HG02588 (cell line): ENCODE results near the gene KIAA1217.

Experiments used
- ATAC-seq: cut with Tn5 transposase; IDR thresholded peaks from one replicate; pipeline ENCODE4 v1.9.1; 2021; ENCODE audit warnings: mild to moderate bottlenecking, moderate library complexity; ENCODE audit not compliant: unreplicated experiment

Gene KIAA1217, protein sequence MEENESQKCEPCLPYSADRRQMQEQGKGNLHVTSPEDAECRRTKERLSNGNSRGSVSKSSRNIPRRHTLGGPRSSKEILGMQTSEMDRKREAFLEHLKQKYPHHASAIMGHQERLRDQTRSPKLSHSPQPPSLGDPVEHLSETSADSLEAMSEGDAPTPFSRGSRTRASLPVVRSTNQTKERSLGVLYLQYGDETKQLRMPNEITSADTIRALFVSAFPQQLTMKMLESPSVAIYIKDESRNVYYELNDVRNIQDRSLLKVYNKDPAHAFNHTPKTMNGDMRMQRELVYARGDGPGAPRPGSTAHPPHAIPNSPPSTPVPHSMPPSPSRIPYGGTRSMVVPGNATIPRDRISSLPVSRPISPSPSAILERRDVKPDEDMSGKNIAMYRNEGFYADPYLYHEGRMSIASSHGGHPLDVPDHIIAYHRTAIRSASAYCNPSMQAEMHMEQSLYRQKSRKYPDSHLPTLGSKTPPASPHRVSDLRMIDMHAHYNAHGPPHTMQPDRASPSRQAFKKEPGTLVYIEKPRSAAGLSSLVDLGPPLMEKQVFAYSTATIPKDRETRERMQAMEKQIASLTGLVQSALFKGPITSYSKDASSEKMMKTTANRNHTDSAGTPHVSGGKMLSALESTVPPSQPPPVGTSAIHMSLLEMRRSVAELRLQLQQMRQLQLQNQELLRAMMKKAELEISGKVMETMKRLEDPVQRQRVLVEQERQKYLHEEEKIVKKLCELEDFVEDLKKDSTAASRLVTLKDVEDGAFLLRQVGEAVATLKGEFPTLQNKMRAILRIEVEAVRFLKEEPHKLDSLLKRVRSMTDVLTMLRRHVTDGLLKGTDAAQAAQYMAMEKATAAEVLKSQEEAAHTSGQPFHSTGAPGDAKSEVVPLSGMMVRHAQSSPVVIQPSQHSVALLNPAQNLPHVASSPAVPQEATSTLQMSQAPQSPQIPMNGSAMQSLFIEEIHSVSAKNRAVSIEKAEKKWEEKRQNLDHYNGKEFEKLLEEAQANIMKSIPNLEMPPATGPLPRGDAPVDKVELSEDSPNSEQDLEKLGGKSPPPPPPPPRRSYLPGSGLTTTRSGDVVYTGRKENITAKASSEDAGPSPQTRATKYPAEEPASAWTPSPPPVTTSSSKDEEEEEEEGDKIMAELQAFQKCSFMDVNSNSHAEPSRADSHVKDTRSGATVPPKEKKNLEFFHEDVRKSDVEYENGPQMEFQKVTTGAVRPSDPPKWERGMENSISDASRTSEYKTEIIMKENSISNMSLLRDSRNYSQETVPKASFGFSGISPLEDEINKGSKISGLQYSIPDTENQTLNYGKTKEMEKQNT (N-terminal part only)

DNA sequence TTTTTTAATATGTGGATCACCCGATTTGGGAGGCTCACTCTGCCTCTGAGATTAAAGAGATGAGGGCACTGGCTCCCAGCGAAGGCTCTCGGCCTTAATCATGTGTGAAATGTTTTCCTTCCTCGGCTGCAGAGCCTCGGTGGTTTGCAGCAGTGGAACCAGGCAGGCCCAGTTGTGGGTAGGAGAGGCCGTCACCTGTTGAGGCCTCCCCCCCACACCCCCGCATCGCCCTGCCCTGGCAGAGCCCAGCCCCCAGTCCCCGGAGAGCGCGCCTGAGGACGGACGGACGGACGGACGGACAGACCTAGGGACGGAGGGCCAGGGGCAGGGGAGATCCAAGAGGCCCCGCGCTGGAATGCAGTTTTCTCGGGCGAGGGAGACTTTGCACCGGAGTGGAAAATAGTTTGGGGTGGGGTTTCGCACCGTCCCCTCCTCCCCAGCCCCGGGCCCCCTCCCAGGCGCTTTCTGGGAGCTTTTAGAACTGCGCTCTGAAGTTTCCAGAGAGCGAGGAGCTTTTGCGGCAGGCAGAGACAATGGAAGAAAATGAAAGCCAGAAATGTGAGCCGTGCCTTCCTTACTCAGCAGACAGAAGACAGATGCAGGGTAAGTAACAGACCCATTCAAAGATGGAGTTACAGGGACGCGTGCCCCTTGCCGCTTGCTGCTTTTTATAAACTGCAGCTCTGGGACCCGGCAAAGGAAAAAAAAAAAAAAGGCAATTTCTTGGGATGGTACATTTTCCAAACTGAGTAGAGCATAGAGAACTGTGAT lies at the start of gene KIAA1217:
KIAA1217 (plus strand) TSS at position 478 of the 771 bp plus-strand sequence; CDS start at position 534, 56 bp downstream.
- peak; percentile 28 for ATAC-seq

DNA sequence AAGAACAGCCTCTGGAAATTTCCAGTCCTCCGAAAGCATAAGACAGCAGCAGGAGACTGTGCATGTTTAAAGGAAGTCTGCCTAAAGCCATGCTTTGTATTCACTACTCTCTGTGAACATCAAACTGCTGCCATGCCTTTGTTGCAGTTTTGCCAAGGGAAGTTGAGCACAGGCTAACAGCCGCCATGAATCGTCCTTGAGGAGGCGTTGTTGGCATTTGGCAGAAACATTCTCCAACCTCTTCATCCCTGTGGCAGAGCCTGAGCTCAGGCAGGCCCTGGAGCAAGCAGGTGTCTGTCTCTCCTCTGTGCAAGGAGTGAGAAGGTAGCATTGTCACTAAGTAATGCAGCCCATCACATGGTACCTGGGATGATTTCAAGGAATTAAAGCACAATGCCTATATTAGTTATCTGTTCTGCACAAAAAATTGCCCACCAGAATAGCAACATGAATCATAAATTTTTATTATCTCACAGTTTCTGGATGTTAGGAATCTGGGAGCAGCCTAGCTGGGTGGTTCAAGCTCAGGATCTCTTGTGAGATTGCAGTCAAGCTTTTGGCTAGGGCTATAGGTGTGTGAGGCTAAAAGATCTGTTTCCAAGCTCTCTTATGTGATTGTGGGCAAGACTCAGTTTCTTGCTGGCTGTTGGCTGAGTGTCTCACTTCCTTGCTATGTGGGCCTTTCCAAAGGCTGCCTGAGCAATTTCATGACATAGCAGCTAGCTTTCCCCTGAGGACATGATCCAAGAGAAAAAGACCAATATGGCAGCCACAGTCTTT lies 46.5 kb upstream of the KIAA1217 start:
- no peak for ATAC-seq

DNA sequence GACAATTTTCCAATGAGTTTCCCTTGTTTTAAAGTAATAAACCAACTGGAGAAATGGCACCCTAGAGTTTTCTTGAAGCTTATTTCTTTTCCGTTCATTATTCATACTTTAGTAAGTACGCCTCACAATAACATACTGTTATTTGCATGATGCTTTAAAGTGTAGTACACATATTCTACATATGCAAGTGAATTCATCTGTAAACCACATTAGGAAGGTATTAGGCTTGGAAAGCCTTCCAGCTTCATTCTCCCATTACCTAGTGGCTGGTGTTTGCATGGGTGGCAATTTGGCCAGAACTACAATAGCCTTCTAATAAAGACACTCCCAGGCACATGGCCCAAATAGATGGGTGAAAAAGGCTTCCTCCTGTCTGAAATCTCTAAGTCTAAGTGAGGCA lies 45.5 kb upstream of the KIAA1217 start:
- ATAC-seq = no peak

DNA sequence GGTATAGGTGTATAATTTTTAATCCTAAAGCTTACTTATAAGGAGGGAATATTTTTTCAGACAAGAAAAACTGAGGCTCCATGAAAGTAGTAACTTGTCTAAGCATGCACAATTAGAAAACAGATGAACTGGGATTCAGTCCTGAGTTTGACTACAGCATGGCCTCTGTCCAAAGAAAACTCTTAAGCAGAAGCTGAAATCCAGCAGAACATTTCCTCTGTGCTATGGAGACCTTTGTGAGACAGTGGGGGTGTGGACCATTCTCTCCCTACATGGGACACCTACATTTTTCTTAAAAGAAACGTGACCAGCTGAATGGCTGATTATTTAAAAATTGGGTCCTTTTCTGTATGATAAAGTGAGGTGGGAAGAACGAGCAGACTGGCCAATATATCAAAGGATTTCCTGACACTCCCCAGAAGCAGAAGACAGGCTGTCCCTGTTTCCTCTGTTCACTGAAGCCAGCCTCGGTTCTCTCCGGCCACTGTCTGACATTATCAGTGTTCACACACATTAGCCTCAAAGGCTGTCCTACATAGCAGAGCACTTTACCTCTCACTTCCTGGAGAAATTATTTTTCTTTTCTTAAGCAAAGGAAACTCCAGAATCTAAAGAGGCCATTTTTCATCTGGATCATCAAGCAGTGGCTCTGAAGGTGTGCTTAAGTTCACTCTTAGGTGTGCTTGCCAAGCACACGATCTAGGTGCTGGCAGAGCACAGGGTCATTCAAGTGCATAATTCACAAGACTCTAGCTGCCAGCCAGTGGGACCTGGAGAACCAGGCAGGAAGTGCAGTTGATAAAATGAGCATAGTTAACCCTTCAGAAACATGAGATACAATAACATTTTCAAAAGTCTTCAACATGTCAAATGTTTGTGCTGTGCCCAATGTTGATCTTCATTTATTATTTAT lies 40.4 kb upstream of the KIAA1217 start:
- no peak for ATAC-seq

DNA sequence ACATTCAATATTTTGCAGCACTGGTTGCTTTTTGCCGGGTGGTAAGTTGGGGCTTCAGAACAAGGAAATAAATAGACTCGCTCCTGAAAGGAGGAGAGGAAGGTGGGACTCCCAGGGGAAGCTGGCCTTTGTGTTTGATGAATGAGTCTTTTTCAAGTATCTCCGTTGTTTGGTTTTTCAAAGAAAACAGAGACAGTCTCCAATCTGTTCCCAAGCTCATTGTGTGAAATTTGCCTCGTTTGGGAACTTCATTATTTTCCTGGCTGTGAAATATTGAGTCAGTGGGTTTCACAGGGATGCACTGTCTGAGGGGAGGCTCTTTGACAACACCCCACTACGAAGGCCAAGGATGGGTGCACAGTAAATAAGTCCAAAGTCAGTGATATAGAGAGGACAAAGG lies 38.7 kb upstream of the KIAA1217 start:
- no peak for ATAC-seq

DNA sequence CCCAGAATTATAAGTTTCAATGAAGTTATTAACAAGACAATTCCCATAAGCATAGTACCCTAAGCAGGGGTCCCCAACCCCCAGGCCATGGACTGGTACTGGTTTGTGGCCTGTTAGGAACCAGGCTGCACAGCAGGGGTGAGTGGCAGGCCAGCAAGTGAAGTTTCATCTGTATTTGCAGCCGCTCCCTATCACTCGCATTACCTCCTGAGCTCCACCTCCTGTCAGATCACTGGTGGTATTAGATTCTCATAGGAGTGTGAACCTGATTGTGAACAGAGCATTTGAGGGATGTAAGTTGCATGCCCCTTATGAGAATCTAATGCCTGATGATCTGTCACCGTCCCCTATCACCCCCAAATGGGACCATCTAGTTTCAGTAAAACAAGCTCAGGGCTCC lies 36.0 kb upstream of the KIAA1217 start:
- ATAC-seq = no peak

DNA sequence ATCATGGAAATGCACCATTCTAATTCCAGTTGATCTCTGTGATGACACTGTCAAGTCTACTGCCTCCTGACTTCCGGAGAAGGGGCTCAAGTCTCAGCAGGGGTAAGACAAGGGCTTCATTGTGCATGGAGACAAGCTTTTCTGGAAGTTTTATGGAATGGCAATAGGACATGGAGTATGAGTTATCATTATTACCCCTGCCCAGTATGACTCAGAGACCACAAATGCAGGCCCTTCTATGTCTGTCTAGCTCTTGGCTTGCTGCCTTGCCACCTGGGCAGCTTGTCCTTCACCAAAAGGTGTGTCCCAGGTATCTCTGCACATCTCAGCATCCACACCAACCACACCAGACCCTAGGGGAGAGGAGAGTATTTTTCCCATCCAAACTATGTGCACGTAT lies 34.9 kb upstream of the KIAA1217 start:
- no peak for ATAC-seq

DNA sequence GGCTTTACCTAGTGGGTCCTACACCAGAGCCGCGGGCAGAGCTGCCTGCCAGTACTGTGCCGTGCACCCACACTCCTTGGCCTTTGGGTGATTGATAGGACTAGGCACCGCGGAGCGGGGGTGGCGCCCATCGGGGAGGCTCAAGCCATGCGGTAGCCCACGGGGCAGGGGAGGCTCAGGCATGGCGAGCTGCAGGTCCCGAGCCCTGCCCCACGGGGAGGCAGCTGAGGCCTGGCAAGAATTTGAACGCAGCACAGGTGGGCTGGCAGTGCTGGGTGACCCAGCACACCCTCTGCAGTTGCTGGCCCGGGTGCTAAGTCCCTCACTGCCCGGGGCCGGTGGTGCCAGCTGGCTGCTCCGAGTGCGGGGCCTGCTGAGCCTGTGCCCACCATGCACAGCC lies 32.3 kb upstream of the KIAA1217 start:
- ATAC-seq = no peak

DNA sequence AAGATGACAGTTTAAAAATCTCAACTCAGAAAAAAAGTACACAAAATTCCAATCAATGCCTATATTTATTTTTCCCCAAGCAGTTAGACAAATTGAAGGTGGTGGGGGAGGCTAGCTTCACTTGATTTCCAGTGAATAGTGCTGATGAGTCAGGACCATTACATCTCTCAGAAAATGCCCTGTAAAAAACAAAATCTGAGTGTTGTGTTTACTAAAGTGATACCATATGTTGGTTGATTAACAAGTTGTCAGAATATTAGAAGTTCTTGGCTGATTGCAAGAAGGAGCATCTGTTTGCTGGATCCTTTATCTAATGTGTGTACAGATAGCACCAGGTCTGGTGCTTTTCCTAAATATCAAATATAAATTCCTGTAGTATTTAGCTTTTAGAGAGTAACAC lies 31.3 kb upstream of the KIAA1217 start:
- ATAC-seq = no peak

DNA sequence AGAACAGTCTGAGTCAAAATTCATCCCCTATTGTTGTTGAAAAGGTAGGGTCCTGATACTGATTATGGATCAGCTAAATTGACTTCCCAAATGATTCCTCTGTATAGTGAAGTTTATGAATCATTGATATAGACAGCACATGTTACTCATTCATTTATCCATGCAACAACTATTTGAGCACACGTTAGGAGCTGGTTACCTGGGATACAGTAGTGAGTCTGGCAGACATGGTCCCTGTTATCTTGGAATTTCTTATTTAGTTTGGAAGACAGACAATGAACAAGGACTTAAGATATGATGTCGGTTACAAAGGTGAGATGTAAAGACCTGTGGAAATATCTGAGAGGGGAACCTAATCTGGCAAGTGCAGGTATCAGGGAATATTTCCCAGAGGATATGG lies 28.0 kb upstream of the KIAA1217 start:
- no peak for ATAC-seq

DNA sequence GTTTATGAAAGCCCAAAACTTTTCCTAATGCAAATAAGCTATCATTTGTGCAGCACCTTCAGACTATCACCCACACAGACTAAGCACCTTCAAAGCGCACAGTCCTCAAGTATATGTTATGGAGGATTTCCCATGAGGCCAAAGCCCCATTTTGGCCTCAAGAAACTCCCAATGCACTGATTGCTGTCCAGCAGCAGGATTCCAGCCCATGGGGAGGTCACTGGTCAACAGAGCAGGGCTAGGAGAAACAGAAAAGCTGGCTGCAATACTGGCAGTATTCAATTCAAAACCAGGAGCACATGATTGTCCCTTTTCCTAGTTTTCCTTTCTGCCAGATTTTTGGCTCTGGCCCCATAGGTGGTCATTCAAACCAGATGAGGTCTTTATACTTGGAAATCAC lies 24.5 kb upstream of the KIAA1217 start:
- no peak for ATAC-seq

DNA sequence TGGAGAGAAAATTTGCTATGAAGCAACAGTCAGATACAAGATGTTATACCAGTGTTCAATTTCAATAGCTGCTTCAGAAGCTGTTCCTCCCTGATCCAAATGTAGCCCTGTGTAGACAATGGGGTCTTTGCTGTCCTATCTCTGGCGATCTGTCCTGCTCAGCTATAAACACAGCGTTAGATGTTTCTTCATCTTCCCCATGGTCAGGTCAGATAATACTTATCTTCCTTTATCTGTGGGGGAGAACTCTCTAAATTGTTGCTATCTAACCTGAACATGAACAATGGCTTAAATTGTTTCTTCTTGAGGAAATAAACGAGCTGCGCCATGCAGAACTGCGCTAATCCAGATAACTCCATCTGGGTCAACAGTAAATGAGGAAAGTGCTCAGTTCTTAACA lies 15.6 kb upstream of the KIAA1217 start:
- no peak for ATAC-seq

DNA sequence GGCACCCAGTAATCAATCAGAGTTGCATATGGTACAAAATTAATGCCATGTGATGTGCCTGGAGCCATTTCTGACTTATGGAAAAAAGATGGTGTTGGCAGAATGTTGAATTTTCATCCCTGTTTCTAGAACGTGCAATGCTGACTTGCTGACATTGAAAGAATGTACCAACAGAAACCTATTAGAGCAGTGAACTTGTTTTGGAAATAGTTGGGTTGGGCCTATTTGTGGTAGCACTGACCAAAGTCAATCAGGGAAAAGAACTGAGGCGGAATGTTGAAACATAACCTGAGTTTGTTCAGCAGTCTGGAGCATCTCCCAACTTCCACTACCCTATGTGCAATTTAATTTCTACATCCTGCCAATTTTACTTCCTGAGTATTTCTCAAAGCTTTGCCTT lies 11.7 kb upstream of the KIAA1217 start:
- no peak for ATAC-seq

DNA sequence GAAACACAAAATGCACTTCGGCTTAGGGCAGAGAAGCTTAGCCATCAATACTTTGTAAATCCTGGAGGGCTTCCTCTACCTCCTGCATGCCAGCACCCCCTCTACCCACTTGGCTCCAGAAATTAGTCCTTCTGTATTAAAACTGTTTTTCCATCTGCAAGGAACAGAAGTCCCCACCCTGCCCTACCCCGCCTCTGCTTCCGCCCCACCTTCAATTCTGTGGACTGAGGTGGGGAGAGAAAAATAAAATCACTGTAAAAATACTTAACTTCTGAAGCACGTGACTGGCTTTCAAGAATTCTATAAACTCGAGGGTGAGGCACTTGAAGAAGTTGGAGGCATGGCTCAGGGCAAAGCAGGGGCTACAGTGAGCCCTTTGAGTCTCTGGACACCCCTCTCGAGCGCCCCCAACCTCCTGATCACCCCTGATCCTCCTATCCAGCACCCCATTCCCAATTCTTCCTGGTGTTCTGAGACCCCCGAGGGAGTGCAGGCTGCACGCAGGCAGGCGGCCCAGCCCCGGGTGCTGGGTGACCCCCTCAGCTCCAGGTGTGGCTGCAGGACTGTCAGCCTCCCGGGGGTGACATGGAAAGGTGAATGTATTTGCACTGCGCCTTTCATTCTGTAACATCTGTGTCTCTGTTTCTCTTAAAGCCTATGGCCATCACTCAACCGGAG lies 7.3 kb upstream of the KIAA1217 start:
- no peak for ATAC-seq

DNA sequence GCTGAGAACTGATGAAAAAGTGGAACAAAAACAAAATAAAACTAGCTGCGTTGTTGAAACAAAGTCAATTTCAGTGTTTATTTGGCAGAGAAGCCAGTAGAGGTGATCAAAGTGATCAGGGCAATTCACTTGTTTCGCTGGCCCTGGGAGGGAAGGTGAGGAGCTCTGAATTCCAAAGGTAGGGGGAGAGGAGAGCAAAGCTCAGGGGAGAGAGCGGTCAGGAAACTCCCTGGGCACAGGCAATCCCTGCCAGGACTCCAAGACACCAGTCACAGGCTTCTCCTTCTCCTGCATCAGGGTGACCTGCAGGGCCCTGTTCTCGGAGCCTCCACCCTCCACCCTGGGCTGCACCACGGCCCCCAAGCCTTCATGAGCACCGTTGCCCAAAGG lies 6.8 kb upstream of the KIAA1217 start:
- ATAC-seq = no peak

DNA sequence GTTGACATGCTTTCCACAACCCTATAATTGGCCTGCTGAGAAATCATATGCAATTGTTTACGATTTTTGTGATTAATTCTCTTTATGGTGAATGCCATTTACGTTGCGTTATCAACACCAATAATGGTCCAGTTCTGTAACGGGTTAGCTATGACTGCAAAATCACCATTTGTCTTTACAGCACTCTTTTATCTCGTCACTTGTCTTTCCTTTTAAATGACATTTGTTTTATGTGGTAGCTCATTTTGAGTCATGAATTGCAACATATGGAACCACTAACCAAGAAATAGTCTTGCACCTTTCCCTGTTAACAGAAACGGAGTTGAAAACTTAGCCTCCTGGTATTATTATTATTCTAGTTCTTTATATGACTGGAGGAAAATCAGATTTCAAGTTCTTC lies 3.1 kb upstream of the KIAA1217 start:
- no peak for ATAC-seq

DNA sequence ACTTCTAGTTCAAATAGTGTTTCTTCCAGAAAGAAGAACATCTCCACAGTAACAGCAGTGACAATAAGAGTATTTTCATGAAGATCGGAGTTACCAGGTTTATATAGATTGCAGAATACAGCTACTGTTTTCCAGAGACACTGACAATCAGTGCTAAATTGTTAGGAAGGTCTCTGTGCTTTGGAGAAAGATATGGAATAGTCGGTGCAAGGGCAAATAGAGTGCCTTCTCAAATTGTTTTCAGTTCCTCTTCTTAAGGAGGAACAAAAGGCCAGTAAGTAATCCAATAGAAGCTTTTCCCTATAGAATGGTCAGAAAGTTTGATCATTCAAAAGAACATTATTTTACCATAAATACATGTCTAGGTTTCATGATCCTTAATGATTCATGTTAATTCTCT lies 2.6 kb upstream of the KIAA1217 start:
- no peak for ATAC-seq

DNA sequence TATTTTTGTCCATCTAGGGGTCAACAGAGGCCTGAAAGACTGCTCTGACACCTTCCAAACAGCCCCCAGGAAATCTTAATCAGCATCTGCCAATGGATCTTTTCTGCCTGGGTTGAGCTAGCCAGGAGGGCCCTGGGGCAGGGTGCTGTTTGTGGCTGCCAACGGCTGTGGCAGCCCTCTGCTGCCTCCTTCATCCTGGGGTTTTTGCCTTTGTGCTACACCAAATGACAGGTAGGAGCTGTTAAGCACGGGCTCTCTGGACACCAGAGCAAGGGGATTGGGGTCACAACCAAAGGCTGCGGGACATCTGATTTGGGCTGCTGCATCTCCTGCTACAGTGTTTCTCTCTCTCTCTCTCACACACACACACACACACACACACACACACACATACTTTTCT lies 2.0 kb upstream of the KIAA1217 start:
- ATAC-seq = no peak
